Loucy (cell line): ENCODE measurements around the gene ELOVL6.

Source experiments
- H2AFZ ChIP-seq: fragments of 200-600 bp; sonication (generic); 2 replicates; pipeline ENCODE4 v1.6.0; 2016; ENCODE audit warnings: antibody characterized with exemption, mild to moderate bottlenecking, low read length, moderate library complexity
- H3F3A ChIP-seq: fragments of 200-600 bp; 2 replicates; pipeline ENCODE4 v1.6.0; 2016; ENCODE audit warnings: antibody characterized with exemption, low read depth, mild to moderate bottlenecking
- H3K27me3 ChIP-seq: fragments of 200-600 bp; sonication (generic); 2 replicates; pipeline ENCODE4 v1.6.1; 2014; ENCODE audit warnings: low read length, mild to moderate bottlenecking; ENCODE audit not compliant: insufficient read depth, poor library complexity, severe bottlenecking
- H3K36me3 ChIP-seq: fragments of 200-600 bp; sonication (generic); 2 replicates; pipeline ENCODE4 v1.6.1; 2016; ENCODE audit warnings: low read length; ENCODE audit not compliant: insufficient read depth
- H3K4me1 ChIP-seq: fragments of 200-600 bp; sonication (generic); 2 replicates; pipeline ENCODE4 v1.5.1; 2014; ENCODE audit warnings: low read length, mild to moderate bottlenecking; ENCODE audit not compliant: insufficient read depth, poor library complexity, severe bottlenecking
- H3K4me2 ChIP-seq: fragments of 200-600 bp; sonication (generic); 2 replicates; pipeline ENCODE4 v1.6.0; 2014; ENCODE audit warnings: antibody characterized with exemption, low read length, low read depth, mild to moderate bottlenecking; ENCODE audit not compliant: poor library complexity, severe bottlenecking
- H3K4me3 ChIP-seq: fragments of 200-600 bp; sonication (generic); 2 replicates; pipeline ENCODE4 v1.5.1; 2014; ENCODE audit warnings: low read length, mild to moderate bottlenecking, mixed read lengths; ENCODE audit not compliant: poor library complexity, severe bottlenecking
- H3K79me2 ChIP-seq: fragments of 200-600 bp; sonication (generic); 2 replicates; pipeline ENCODE4 v1.6.1; 2014; ENCODE audit warnings: low read length; ENCODE audit not compliant: insufficient read depth
- H3K9ac ChIP-seq: fragments of 200-600 bp; sonication (generic); 2 replicates; pipeline ENCODE4 v1.6.0; 2014; ENCODE audit warnings: mild to moderate bottlenecking, low read depth, low read length, moderate library complexity; ENCODE audit not compliant: poor library complexity, severe bottlenecking
- H3K9me2 ChIP-seq: fragments of 200-600 bp; sonication (generic); replicated peaks from 2 replicates; pipeline ENCODE4 v1.6.1; 2016; ENCODE audit warnings: low read depth, low read length, mixed read lengths
- H3K9me3 ChIP-seq: fragments of 200-600 bp; sonication (generic); 2 replicates; pipeline ENCODE4 v1.6.1; 2014; ENCODE audit warnings: mild to moderate bottlenecking, antibody characterized with exemption, low read length, low read depth; ENCODE audit not compliant: insufficient read depth
- H4K20me1 ChIP-seq: fragments of 200-600 bp; sonication (generic); 2 replicates; pipeline ENCODE4 v1.6.0; 2014; ENCODE audit warnings: antibody characterized with exemption, low read length, mild to moderate bottlenecking; ENCODE audit not compliant: insufficient read depth, poor library complexity, severe bottlenecking
- CTCF ChIP-seq: fragments of 200-600 bp; sonication (generic); conservative IDR thresholded peaks from 2 replicates; pipeline ENCODE4 v1.5.1; 2014; ENCODE audit warnings: mild to moderate bottlenecking, antibody characterized with exemption, low read length
- EZH2phosphoT487 ChIP-seq: fragments of 200-600 bp; IDR thresholded peaks from 2 replicates; pipeline ENCODE4 v1.6.1; 2018; ENCODE audit warnings: antibody characterized with exemption, mild to moderate bottlenecking, moderate library complexity, borderline replicate concordance

Gene ELOVL6

DNA sequence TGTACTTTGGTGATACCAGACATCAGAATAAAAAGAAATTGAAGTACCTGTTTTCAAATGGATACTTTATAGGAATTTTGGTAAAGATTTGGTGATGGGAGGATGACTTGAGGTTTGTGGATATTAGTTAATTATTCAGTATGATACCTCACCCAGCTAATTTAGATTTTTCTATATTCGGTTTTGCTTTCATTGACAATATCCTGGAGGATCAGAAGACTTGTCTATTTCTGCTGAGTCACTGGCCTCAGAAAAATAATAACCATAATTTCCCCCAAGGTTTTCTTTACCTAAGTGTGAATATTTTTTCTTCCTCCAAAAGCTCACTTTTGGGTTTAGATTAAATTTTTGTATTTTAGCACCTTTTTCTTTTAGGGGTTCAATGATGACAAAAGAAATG is 185.5 kb downstream of the ELOVL6 start:
- Histone ChIP-seq H3K4me2 (no peak overlapping the region), H4K20me1 (no peaks in the 10 kb centered on the region), H3K9me3 (no peaks in the 10 kb centered on the region), H3K36me3 (no peaks in the 10 kb centered on the region), H3K4me3 (no peak overlapping the region), H3K79me2 (no peaks in the 10 kb centered on the region), H3F3A (no peaks in the 10 kb centered on the region), H3K9ac (no peak overlapping the region), H3K9me2 (no peaks in the 10 kb centered on the region), H3K4me1 (no peaks in the 10 kb centered on the region), H2AFZ (no peak overlapping the region), H3K27me3 (no peaks in the 10 kb centered on the region)
- no peak for TF ChIP-seq EZH2phosphoT487
- no peak for TF ChIP-seq CTCF

- no peaks in the 10 kb centered on the region for H3K9me2 ChIP-seq
Measured at GRCh38 chr4:110010797-110011196, 187.6 kb downstream of the ELOVL6 start.

DNA sequence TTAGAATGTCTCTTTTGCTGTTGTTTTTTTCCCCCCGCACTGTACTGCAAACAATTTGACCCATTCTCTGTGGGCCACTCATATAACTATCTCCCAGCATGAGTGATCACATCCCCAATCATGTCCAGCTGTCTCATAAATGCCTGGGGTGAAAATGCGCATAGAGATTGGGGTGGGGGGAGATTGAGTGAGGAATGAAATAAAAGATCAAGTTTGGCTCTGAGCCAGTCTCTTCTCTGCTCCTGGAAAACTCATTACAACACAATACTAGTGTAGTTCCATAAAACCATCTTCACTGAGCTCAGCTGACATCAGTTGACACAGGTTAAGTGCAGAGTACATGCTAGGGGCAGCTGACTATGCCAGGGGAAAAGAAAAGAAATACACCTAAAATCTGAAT is 188.9 kb downstream of the ELOVL6 start:
- H3K4me1 ChIP-seq: peaks cover 4% of the 10 kb centered on the region

More at GRCh38 chr4:110010797-110011196, 187.6 kb downstream of the ELOVL6 start:
- Histone ChIP-seq H3K9me3 (no peaks in the 10 kb centered on the region), H3K4me2 (no peak overlapping the region), H3K4me1 (peaks cover under 1% of the 10 kb centered on the region), H3F3A (no peaks in the 10 kb centered on the region), H3K79me2 (no peaks in the 10 kb centered on the region), H4K20me1 (no peaks in the 10 kb centered on the region), H2AFZ (no peak overlapping the region), H3K4me3 (no peak overlapping the region), H3K27me3 (no peaks in the 10 kb centered on the region), H3K36me3 (no peaks in the 10 kb centered on the region), H3K9ac (no peak overlapping the region)
- TF ChIP-seq EZH2phosphoT487 (no peak), CTCF (no peak)

More for the DNA sequence above, 188.9 kb downstream of the ELOVL6 start:
- no peak overlapping the region for H2AFZ ChIP-seq
- no peaks in the 10 kb centered on the region for H3K9me2 ChIP-seq
- no peaks in the 10 kb centered on the region for H4K20me1 ChIP-seq
- no peaks in the 10 kb centered on the region for H3K27me3 ChIP-seq
- no peaks in the 10 kb centered on the region for H3K9me3 ChIP-seq
- TF ChIP-seq CTCF: no peak
- no peak for TF ChIP-seq EZH2phosphoT487
- no peaks in the 10 kb centered on the region for H3K79me2 ChIP-seq
- H3K4me3 ChIP-seq: no peak overlapping the region
- H3K4me2 ChIP-seq: no peak overlapping the region
- H3K9ac ChIP-seq: no peak overlapping the region
- no peaks in the 10 kb centered on the region for H3K36me3 ChIP-seq
- H3F3A ChIP-seq: no peaks in the 10 kb centered on the region
